C4-2B (cell line): ENCODE measurements around the gene SAC3D1.

Experiments used
- CTCF ChIP-seq: fragments of 450-650 bp; conservative IDR thresholded peaks from 2 replicates; pipeline ENCODE4 v1.5.1; 2017; ENCODE audit warnings: mild to moderate bottlenecking
- ZFX ChIP-seq: fragments of 450-650 bp; IDR thresholded peaks from 2 replicates; pipeline ENCODE4 v1.6.1; 2017

- TF ChIP-seq CTCF: no peak
- TF ChIP-seq ZFX: no peak
Measured at GRCh38 chr11:65066805-65067291, 25.8 kb downstream of the SAC3D1 start.
